ENCODE data around the gene ZBTB9.

ZBTB9 gene

DNA sequence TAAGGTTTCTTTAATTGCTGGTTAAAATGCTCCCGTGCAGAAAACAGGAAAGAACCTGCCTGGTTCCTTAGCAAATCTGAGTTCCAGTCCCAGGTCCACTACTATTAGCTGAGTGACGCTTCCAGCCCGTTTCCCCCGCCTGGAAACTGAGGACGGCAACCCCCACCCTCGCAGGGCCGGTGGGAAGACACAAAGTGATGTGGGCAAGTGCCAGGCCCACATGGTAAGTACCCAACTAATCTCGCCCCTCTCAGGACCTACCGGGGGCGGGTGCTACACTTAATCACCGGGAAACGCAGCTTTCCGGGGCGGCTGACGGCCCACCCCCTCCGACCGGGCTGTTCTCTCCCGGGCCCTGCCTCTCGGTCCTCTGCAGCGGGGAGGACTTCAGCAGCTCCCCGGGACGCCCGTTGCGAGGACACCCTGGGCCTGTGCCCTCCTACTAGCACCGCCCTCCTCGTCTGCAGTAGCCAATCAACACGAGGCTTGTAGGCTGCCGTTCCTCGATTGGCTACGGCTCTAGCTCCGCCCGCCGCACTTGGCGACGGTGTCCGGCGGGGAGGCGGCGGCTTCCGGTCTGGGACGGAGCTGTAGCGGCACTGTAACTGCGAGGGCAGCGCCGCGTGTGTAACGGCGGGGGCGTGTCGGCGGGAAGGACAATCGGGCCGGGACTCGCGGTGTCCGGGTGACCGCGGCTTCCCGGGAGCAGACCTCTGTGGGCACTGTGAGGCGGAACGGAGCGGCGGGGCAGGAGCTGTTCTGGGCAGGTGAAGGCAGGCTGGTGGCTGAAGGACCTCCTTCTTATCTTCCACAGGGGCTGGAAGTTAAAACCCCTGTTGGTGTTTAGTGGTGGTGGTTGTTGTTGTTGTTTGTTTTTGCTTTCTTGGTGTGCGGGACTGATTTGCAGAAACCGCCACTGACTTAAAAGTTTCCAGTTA is at the start of gene ZBTB9:
Gene ZBTB9, plus strand, starts transcription at position 568 of the 938 bp plus-strand sequence. CDS start 525 bp downstream, outside the sequence.
- peak; percentile 92 for FAIRE-seq
- TF ChIP-seq POLR2A (IDR thresholded peaks at IDR 0.05; ENCODE audit: low read depth, low read length), result peak; percentile 76
- peak; percentile 98 for DNase-seq (ENCODE audit: insufficient read length, low spot score)

GRCh38 chr6:33404884-33405283 is 49.5 kb upstream of the ZBTB9 start:
- DNase-seq (ENCODE audit: insufficient read length, low spot score), result no peak
- FAIRE-seq, result no peak
- no peak for TF ChIP-seq POLR2A (IDR thresholded peaks at IDR 0.05; ENCODE audit: low read depth, low read length)

- TF ChIP-seq POLR2A (IDR thresholded peaks at IDR 0.05; ENCODE audit: low read depth, low read length), result no peak
- DNase-seq (ENCODE audit: insufficient read length, low spot score) (no peak), FAIRE-seq (no peak)
Measured at GRCh38 chr6:33405386-33405940, 48.9 kb upstream of the ZBTB9 start.

DNA sequence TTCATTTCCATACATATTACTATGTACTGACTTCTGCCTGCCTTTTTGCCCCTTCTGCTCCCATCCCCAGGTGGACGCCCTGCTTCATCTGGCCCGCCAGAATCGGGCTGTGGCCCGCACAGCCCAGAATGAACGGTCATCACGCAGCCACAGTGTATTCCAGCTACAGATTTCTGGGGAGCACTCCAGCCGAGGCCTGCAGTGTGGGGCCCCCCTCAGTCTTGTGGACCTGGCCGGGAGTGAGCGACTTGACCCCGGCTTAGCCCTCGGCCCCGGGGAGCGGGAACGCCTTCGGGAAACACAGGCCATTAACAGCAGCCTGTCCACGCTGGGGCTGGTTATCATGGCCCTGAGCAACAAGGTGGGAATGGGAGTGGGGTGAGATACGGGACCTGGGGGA is 48.2 kb upstream of the ZBTB9 start:
- no peak for TF ChIP-seq POLR2A (IDR thresholded peaks at IDR 0.05; ENCODE audit: low read depth, low read length)
- no peak for DNase-seq (ENCODE audit: insufficient read length, low spot score)
- no peak for FAIRE-seq

DNA sequence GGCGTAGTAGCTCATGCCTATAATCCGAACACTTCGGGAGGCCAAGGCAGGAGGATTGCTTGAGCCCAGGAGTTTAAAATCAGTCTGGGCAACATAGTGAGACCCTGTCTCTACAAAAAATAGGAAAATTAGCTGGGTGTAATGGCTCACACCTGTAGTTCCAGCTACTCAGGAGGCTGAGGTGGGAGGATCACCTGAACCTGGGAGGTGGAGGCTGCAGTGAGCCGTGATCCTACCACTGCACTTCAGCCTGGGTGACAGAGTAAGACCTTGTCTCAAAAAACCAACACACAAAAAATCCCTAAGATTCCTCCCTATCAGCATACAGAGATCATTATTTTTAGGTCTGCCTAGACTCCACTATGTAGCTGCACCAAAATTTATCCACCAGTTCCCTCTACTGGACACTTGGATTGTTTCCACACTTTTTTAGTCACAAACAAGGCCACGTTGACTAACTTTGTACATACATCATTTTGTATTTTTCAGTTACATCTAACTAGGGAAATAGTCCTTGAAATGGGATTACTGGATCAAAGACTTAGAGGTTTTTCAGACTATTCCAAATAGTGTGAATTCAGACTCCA is 47.2 kb upstream of the ZBTB9 start:
- DNase-seq (ENCODE audit: insufficient read length, low spot score), result no peak
- no peak for FAIRE-seq
- no peak for TF ChIP-seq POLR2A (IDR thresholded peaks at IDR 0.05; ENCODE audit: low read depth, low read length)

- no peak for FAIRE-seq
- peak; percentile 93 for DNase-seq (ENCODE audit: insufficient read length, low spot score)
- TF ChIP-seq POLR2A (IDR thresholded peaks at IDR 0.05; ENCODE audit: low read depth, low read length), result peak; percentile 40
Measured at GRCh38 chr6:33410050-33410710, 44.2 kb upstream of the ZBTB9 start.

- peak; percentile 57 for TF ChIP-seq POLR2A (IDR thresholded peaks at IDR 0.05; ENCODE audit: low read depth, low read length)
- FAIRE-seq, result no peak
- DNase-seq (ENCODE audit: insufficient read length, low spot score), result no peak
Measured at GRCh38 chr6:33410711-33411631, 43.4 kb upstream of the ZBTB9 start, which contains the start of gene PHF1. TSS of gene PHF1 (plus strand) at chr6:33411014. CDS start at chr6:33412264, 1,250 bp downstream.

DNA sequence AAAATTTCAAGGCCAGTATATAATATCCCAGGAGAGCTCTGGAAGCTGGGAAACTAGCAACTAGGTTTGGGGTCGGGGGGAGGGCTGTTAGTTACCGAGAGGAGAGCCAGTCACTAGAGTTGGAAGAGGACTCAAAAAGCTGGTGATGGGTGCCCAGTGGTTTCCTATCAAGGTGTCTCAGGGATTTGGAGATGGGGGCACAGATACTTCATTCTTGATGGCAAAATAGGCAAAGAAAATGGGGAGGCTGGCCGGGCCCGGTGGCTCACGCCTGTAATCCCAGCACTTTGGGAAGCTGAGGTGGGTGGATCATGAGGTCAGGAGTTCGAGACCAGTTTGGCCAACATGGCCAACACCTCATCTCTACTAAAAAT is 42.8 kb upstream of the ZBTB9 start:
- no peak for DNase-seq (ENCODE audit: insufficient read length, low spot score)
- no peak for FAIRE-seq

DNA sequence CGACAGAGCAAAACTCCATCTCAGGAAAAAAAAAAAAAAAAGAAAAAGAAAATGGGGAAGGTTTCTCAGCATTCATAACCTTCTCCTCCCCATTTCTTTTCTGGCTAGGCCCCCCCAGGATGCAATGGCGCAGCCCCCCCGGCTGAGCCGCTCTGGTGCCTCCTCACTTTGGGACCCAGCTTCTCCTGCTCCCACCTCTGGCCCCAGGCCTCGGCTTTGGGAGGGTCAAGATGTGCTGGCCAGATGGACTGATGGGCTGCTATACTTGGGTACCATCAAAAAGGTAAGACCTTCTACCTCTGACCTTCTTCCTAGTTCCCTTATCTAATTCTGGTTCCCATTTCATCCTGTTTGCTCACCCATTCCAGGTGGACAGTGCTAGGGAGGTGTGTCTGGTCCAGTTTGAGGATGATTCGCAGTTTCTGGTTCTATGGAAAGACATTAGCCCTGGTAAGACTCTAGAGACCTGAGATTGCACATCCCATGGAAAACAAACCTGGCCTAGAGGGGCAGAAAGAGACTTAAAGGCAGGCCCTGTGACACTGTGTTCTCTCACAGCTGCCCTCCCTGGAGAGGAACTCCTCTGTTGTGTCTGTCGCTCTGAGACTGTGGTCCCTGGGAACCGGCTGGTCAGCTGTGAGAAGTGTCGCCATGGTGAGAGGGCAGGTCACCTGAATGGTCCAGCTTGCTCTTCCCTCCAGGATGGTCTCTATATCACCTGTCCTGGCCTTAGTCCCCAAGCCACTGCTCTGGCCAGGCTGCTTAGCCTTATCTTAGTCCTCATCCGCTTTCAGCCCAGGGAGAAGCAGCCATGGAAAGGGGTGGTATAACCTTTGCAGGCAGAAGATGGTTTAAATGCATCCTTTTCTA is 42.0 kb upstream of the ZBTB9 start:
- DNase-seq (ENCODE audit: insufficient read length, low spot score) (no peak), FAIRE-seq (no peak)
- no peak for TF ChIP-seq POLR2A (IDR thresholded peaks at IDR 0.05; ENCODE audit: low read depth, low read length)

More for the DNA sequence above, 42.8 kb upstream of the ZBTB9 start:
- TF ChIP-seq POLR2A (IDR thresholded peaks at IDR 0.05; ENCODE audit: low read depth, low read length), result no peak

GRCh38 chr6:33413241-33414120 is 40.9 kb upstream of the ZBTB9 start:
- DNase-seq (ENCODE audit: insufficient read length, low spot score), result no peak
- FAIRE-seq, result no peak
- no peak for TF ChIP-seq POLR2A (IDR thresholded peaks at IDR 0.05; ENCODE audit: low read depth, low read length)

GRCh38 chr6:33414592-33415271 is 39.6 kb upstream of the ZBTB9 start:
- no peak for FAIRE-seq
- no peak for TF ChIP-seq POLR2A (IDR thresholded peaks at IDR 0.05; ENCODE audit: low read depth, low read length)
- DNase-seq (ENCODE audit: insufficient read length, low spot score), result no peak
